Measurements from ENCODE around the gene NCR1. TPM values are rescaled to one million over a fixed set of nuclear protein-coding genes. Genes with fewer than 3 reads are reported as not detected.
"Not testable (repeated sequence)": the region's sequence is repeated elsewhere in the genome, so short reads cannot be mapped to it uniquely, and the experiment has no call there.

NCR1 gene
- polyA plus RNA-seq, 1 experiment, result not detected

DNA sequence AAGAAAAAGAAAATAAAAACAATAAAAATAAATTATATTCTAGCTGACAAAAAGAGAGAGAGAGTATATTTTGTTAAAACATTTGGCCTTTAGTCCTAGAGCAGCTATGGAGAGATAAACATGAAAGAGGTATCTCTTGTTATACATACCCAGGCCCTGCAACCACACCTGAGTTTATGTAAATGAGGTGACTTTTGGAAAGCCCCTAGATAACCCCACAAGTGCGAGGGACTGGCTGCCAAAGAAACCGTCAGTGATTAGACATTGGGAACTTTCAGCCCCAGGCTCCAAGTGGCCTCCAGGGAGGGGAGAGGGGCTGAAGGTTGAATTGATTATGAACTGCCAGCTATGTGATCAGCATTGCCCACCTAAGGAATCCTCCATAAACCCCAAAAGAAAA lies 43.5 kb downstream of the NCR1 start:
- ChIA-PET POLR2A (no interaction called here), CTCF (no interaction called here)
- TF ChIP-seq, protein P1, sequence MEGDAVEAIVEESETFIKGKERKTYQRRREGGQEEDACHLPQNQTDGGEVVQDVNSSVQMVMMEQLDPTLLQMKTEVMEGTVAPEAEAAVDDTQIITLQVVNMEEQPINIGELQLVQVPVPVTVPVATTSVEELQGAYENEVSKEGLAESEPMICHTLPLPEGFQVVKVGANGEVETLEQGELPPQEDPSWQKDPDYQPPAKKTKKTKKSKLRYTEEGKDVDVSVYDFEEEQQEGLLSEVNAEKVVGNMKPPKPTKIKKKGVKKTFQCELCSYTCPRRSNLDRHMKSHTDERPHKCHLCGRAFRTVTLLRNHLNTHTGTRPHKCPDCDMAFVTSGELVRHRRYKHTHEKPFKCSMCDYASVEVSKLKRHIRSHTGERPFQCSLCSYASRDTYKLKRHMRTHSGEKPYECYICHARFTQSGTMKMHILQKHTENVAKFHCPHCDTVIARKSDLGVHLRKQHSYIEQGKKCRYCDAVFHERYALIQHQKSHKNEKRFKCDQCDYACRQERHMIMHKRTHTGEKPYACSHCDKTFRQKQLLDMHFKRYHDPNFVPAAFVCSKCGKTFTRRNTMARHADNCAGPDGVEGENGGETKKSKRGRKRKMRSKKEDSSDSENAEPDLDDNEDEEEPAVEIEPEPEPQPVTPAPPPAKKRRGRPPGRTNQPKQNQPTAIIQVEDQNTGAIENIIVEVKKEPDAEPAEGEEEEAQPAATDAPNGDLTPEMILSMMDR (IDR thresholded peaks at IDR 0.05; ENCODE audit: low read depth, low read length), result no peak
- Histone ChIP-seq H3K9me3 (ENCODE audit: control insufficient read depth, insufficient read depth, low read length) (peaks cover 72% of the 10 kb centered on the region), H3K27me3 (ENCODE audit: control insufficient read depth, insufficient read depth, low read length) (no peaks in the 10 kb centered on the region), H3K27ac (ENCODE audit: low read depth, low read length) (no peak overlapping the region), H3K4me3 (ENCODE audit: low read depth, low read length) (no peak overlapping the region)
- no peak for DNase-seq (ENCODE audit: low read depth, low spot score)

- H3K27ac ChIP-seq (ENCODE audit: low read depth, low read length); POLR2A ChIA-PET: not testable (repeated sequence)
Measured at GRCh38 chr19:54950580-54950979, 44.6 kb downstream of the NCR1 start.

DNA sequence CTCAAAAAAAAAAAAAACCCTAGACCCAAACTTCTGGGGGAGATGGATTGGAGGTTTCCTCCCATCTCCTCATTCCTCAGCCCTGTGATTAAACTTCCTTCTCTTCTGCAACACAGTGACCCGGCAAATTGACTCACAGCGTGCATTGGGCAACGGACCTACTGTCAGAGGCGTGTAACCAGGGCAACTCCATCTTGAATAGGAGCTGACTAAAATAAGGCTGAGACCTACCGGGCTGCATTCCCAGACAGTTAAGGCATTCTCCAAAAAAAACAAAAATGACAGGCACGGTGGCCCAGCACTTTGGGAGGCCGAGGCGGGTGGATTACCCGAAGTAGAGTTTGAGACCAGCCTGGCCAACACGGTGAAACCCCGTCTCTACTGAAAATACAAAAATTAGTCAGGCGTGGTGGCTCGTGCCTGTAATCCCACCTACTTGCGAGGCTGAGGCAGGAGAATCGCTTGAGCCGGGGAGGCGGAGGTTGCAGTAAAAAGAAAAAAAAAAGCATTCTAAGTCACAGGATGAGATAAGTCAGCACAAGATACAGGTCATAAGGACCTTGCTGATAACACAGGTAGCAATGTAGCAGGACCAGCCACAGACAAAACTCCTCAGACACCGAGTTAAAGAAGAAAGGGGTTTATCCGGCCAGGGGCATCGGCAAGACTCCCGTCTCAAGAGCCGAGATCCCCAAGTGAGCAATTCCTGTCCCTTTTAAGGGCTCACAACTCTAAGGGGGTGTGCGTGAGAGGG lies 46.8 kb downstream of the NCR1 start:
- Histone ChIP-seq H3K27me3 (ENCODE audit: control insufficient read depth, insufficient read depth, low read length) (no peaks in the 10 kb centered on the region), H3K4me3 (ENCODE audit: low read depth, low read length) (no peak overlapping the region), H3K27ac (ENCODE audit: low read depth, low read length) (no peak overlapping the region), H3K9me3 (ENCODE audit: control insufficient read depth, insufficient read depth, low read length) (peaks cover 79% of the 10 kb centered on the region)
- TF ChIP-seq, protein P1 (IDR thresholded peaks at IDR 0.05; ENCODE audit: low read depth, low read length), result no peak
- no peak for DNase-seq (ENCODE audit: low read depth, low spot score)
- POLR2A ChIA-PET, result no interaction called here
- CTCF ChIA-PET, result no interaction called here

More at GRCh38 chr19:54950580-54950979, 44.6 kb downstream of the NCR1 start:
- CTCF ChIA-PET; H3K4me3 ChIP-seq (ENCODE audit: low read depth, low read length); H3K27me3 ChIP-seq (ENCODE audit: control insufficient read depth, insufficient read depth, low read length); DNase-seq (ENCODE audit: low read depth, low spot score): not testable (repeated sequence)
- peaks cover 81% of the 10 kb centered on the region for H3K9me3 ChIP-seq (ENCODE audit: control insufficient read depth, insufficient read depth, low read length)

DNA sequence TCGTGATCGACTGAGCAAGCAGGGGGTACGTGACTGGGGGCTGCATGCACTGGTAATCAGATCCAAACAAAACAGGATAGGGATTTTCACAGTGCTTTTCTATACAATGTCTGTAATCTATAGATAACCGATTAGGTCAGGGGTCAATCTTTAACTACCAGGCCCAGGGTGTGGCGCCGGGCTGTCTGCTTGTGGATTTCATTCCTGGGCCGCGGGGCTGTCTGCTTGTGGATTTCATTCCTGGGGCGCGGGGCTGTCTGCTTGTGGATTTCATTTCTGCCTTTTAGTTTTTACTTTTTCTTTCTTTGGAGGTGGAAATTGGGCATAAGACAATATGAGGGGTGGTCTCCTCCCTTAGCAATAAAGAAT lies 47.4 kb downstream of the NCR1 start:
- DNase-seq (ENCODE audit: low read depth, low spot score); POLR2A ChIA-PET; CTCF ChIA-PET; H3K4me3 ChIP-seq (ENCODE audit: low read depth, low read length); H3K27ac ChIP-seq (ENCODE audit: low read depth, low read length); H3K27me3 ChIP-seq (ENCODE audit: control insufficient read depth, insufficient read depth, low read length): not testable (repeated sequence)
- peaks cover 76% of the 10 kb centered on the region for H3K9me3 ChIP-seq (ENCODE audit: control insufficient read depth, insufficient read depth, low read length)

DNA sequence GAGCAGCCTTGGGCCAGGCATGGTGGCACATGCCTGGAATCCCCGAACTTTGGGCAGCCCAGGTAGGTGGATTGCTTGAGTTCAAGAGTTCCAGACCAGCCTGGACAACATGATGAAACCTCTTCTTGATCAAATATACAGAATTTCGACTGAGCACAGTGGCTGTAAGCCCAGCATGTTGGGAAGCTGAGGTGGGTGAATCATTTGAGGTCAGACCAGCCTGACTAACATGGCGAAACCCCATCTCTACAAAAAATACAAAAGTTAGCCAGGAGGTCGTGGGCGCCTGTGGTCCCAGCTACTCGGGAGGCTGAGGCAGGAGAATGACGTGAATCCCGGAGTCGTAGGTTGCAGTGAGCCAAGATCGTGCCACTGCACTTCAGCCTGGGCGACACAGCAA lies 49.4 kb downstream of the NCR1 start:
- CTCF ChIA-PET, result no interaction called here
- POLR2A ChIA-PET, result no interaction called here
- no peak for DNase-seq (ENCODE audit: low read depth, low spot score)
- peaks cover 77% of the 10 kb centered on the region for H3K9me3 ChIP-seq (ENCODE audit: control insufficient read depth, insufficient read depth, low read length)
- TF ChIP-seq, protein P1 (IDR thresholded peaks at IDR 0.05; ENCODE audit: low read depth, low read length), result no peak
- no peak overlapping the region for H3K4me3 ChIP-seq (ENCODE audit: low read depth, low read length)
- H3K27ac ChIP-seq (ENCODE audit: low read depth, low read length), result no peak overlapping the region
- H3K27me3 ChIP-seq (ENCODE audit: control insufficient read depth, insufficient read depth, low read length), result no peaks in the 10 kb centered on the region

GRCh38 chr19:54959840-54960239 lies 53.9 kb downstream of the NCR1 start:
- ChIA-PET POLR2A (no interaction called here), CTCF (no interaction called here)
- Histone ChIP-seq H3K4me3 (ENCODE audit: low read depth, low read length) (no peak overlapping the region), H3K27me3 (ENCODE audit: control insufficient read depth, insufficient read depth, low read length) (no peaks in the 10 kb centered on the region), H3K27ac (ENCODE audit: low read depth, low read length) (no peak overlapping the region), H3K9me3 (ENCODE audit: control insufficient read depth, insufficient read depth, low read length) (peaks cover 69% of the 10 kb centered on the region)
- TF ChIP-seq, protein P1 (IDR thresholded peaks at IDR 0.05; ENCODE audit: low read depth, low read length), result no peak
- no peak for DNase-seq (ENCODE audit: low read depth, low spot score)

Small RNAs within 50 kb of the gene (small RNA-seq; reads per million reads assigned to genes)
- gene AC011476.8 (ENCODE audit: insufficient read length, low read depth) (not detected), gene RNU6-222P (ENCODE audit: insufficient read length, low read depth) (2.4 reads per million)

Other genes starting within 250 kb of the NCR1 start
- gene LILRB4, start 243.2 kb upstream of the NCR1 start, polyA plus RNA-seq (2011; rRNA removed), result 0.06 and 0.10 TPM in 2 replicates
- not detected in 2 replicates for gene KIR3DL3, start 181.7 kb upstream of the NCR1 start, polyA plus RNA-seq (2011; rRNA removed)
- not detected in 2 replicates for gene KIR2DL3, start 167.6 kb upstream of the NCR1 start, polyA plus RNA-seq (2011; rRNA removed)
- not detected in 2 replicates for gene KIR2DL1, start 136.4 kb upstream of the NCR1 start, polyA plus RNA-seq (2011; rRNA removed)
- gene KIR2DL4, start 102.5 kb upstream of the NCR1 start, polyA plus RNA-seq (2011; rRNA removed), result not detected in 2 replicates
- not detected in 2 replicates for gene KIR3DL1, start 89.7 kb upstream of the NCR1 start, polyA plus RNA-seq (2011; rRNA removed)
- not detected in 2 replicates for gene KIR2DS4, start 73.5 kb upstream of the NCR1 start, polyA plus RNA-seq (2011; rRNA removed)
- not detected in 2 replicates for gene KIR3DL2, start 55.7 kb upstream of the NCR1 start, polyA plus RNA-seq (2011; rRNA removed)
- gene FCAR, start 31.9 kb upstream of the NCR1 start, polyA plus RNA-seq (2011; rRNA removed), result not detected in 2 replicates
- gene NLRP7, start 41.4 kb downstream of the NCR1 start, polyA plus RNA-seq (2011; rRNA removed), result not detected in 2 replicates
- 0.12 TPM in 1 of 2 replicates, not detected in the other for gene NLRP2, start 60.2 kb downstream of the NCR1 start, polyA plus RNA-seq (2011; rRNA removed)
- gene GP6, start 132.1 kb downstream of the NCR1 start, polyA plus RNA-seq (2011; rRNA removed), result 0.11 TPM in 1 of 2 replicates, not detected in the other
- gene RDH13, start 157.0 kb downstream of the NCR1 start, polyA plus RNA-seq (2011; rRNA removed), result 3.1 and 4.5 TPM in 2 replicates
- 1.5 and 2.3 TPM in 2 replicates for gene EPS8L1, start 169.7 kb downstream of the NCR1 start, polyA plus RNA-seq (2011; rRNA removed)
- gene PPP1R12C, start 211.5 kb downstream of the NCR1 start, polyA plus RNA-seq (2011; rRNA removed), result 24.2 and 30.0 TPM in 2 replicates
- 2.8 and 3.3 TPM in 2 replicates for gene TNNT1, start 243.1 kb downstream of the NCR1 start, polyA plus RNA-seq (2011; rRNA removed)

Measured in AG04450 (cell line).